ENCODE data around the gene COL23A1.

- TF ChIP-seq CTCF (IDR thresholded peaks at IDR 0.05; ENCODE audit: poor library complexity): no peak
- no peak for TF ChIP-seq EZH2 (IDR thresholded peaks at IDR 0.05; ENCODE audit: borderline replicate concordance)
Observed at GRCh38 chr5:178474562-178475184, 115.5 kb downstream of the COL23A1 start.

Data from hepatocyte (in vitro differentiated cells).